GM23248 (cell line): ENCODE data around the gene APLF.
"Not testable (repeated sequence)": the region's sequence is repeated elsewhere in the genome, so short reads cannot be mapped to it uniquely, and the experiment has no call there.

Experiments used
- EZH2 ChIP-seq: fragments of 200-600 bp; sonication (generic); IDR thresholded peaks from 2 replicates; pipeline ENCODE4 v1.6.1; 2018; ENCODE audit warnings: antibody characterized with exemption, mild to moderate bottlenecking; ENCODE audit not compliant: insufficient read depth, poor library complexity, severe bottlenecking
- EZH2phosphoT487 ChIP-seq: fragments of 200-600 bp; sonication (generic); IDR thresholded peaks from 2 replicates; pipeline ENCODE4 v1.6.1; 2018; ENCODE audit warnings: antibody characterized with exemption, moderate library complexity, mild to moderate bottlenecking, low read depth; ENCODE audit not compliant: insufficient read depth

DNA sequence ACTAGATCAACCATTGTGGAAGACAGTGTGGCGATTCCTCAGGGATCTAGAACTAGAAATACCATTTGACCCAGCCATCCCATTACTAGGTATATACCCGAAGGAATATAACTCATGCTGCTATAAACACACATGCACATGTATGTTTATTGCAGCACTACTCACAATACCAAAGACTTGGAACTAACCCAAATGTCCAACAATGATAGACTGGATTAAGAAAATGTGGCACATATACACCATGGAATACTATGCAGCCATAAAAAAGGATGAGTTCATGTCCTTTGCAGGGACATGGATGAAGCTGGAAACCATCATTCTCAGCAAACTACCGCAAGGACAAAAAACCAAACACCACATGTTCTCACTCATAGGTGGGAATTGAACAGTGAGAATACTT is 133.1 kb downstream of the APLF start:
- not testable (repeated sequence) for TF ChIP-seq EZH2, EZH2phosphoT487
